SU-DHL-6 (cell line): ENCODE results near the gene ATE1.

Source experiments
- H2AFZ ChIP-seq: fragments of 200-600 bp; sonication (generic); 2 replicates; pipeline ENCODE4 v1.6.1; 2014; ENCODE audit warnings: low read depth, mild to moderate bottlenecking, moderate library complexity, mixed read lengths, antibody characterized with exemption, low read length; ENCODE audit not compliant: severe bottlenecking
- H3F3A ChIP-seq: fragments of 200-600 bp; shearing (Covaris generic); 2 replicates; pipeline ENCODE4 v1.6.0; 2016; ENCODE audit warnings: antibody characterized with exemption, mild to moderate bottlenecking; ENCODE audit not compliant: insufficient read depth
- H3K27ac ChIP-seq: fragments of 200-600 bp; sonication (generic); 2 replicates; pipeline ENCODE4 v1.5.1; 2016; ENCODE audit warnings: low read depth, mild to moderate bottlenecking, low read length, moderate library complexity, mixed read lengths
- H3K27me3 ChIP-seq: fragments of 200-600 bp; sonication (generic), shearing (Covaris generic); 2 replicates; pipeline ENCODE4 v1.6.0; 2014; ENCODE audit warnings: mild to moderate bottlenecking, low read length
- H3K36me3 ChIP-seq: fragments of 200-600 bp; sonication (generic); 2 replicates; pipeline ENCODE4 v1.6.1; 2014; ENCODE audit warnings: mild to moderate bottlenecking, low read length, mixed read lengths
- H3K4me2 ChIP-seq: fragments of 300-600, 200-600 bp; shearing (Covaris generic), sonication (generic); 2 replicates; pipeline ENCODE4 v1.6.0; 2014; ENCODE audit warnings: low read length, low read depth, mild to moderate bottlenecking; ENCODE audit not compliant: poor library complexity, severe bottlenecking
- H3K4me3 ChIP-seq: fragments of 200-600 bp; sonication (generic); 2 replicates; pipeline ENCODE4 v1.5.1; 2014; ENCODE audit warnings: antibody characterized with exemption, low read length, mild to moderate bottlenecking, mixed read lengths; ENCODE audit not compliant: insufficient read depth, poor library complexity, severe bottlenecking
- H3K79me2 ChIP-seq: fragments of 200-600 bp; sonication (generic); 2 replicates; pipeline ENCODE4 v1.6.1; 2014; ENCODE audit warnings: mild to moderate bottlenecking, low read length, moderate library complexity; ENCODE audit not compliant: insufficient read depth
- H3K9ac ChIP-seq: fragments of 200-600 bp; sonication (generic); 2 replicates; pipeline ENCODE4 v1.7.0; 2014; ENCODE audit warnings: mild to moderate bottlenecking, low read length
- H3K9me2 ChIP-seq: fragments of 200-600 bp; sonication (generic); replicated peaks from 2 replicates; pipeline ENCODE4 v1.6.1; 2014; ENCODE audit warnings: low read length; ENCODE audit not compliant: insufficient read depth
- H3K9me3 ChIP-seq: fragments of 200-600 bp; sonication (generic); 2 replicates; pipeline ENCODE4 v1.6.1; 2014; ENCODE audit warnings: low read length, mixed read lengths; ENCODE audit not compliant: insufficient read depth
- H4K20me1 ChIP-seq: fragments of 200-600 bp; sonication (generic); 2 replicates; pipeline ENCODE4 v1.6.1; 2014; ENCODE audit warnings: low read depth, mild to moderate bottlenecking, antibody characterized with exemption, low read length, moderate library complexity, mixed read lengths
- CTCF ChIP-seq: fragments of 200-600 bp; sonication (generic); IDR thresholded peaks from one replicate; pipeline ENCODE4 v1.5.1; 2017; ENCODE audit warnings: antibody characterized with exemption, mild to moderate bottlenecking, low read length, moderate library complexity; ENCODE audit not compliant: insufficient read depth, poor library complexity, severe bottlenecking
- EZH2phosphoT487 ChIP-seq: fragments of 200-600 bp; sonication (generic), shearing (Covaris generic); conservative IDR thresholded peaks from 2 replicates; pipeline ENCODE4 v1.6.1; 2018; ENCODE audit warnings: mild to moderate bottlenecking, antibody characterized with exemption, low read length, moderate library complexity, mixed read lengths

Gene ATE1

DNA sequence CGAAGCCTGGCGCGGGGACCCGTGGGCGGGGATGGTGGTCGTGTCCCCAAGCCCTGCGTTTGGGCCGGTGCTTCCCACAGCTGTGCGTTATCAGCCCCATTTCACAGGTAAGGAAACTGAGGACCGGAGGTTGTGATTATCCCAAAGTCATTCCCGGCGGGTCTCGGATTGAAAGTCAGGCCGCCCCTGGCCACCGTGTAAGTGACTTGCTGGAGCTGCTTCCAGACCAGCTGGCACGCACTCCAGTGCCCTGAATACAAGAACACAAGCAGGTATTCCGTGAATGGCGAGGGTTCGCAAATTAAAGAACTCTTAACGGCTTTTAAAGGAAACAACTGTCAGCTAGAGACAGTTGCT lies 675 bp upstream of the ATE1 start:
- no peaks in the 10 kb centered on the region for H3K36me3 ChIP-seq
- peak overlapping the region; percentile 67 for H3K4me2 ChIP-seq
- no peaks in the 10 kb centered on the region for H3K27me3 ChIP-seq
- H2AFZ ChIP-seq = peak overlapping the region; percentile 83
- peak overlapping the region; percentile 87 for H3K4me3 ChIP-seq
- peak overlapping the region; percentile 95 for H3K9ac ChIP-seq
- no peak for TF ChIP-seq CTCF
- TF ChIP-seq EZH2phosphoT487 = no peak
- no peaks in the 10 kb centered on the region for H3F3A ChIP-seq
- H3K79me2 ChIP-seq = peaks cover 25% of the 10 kb centered on the region
- no peaks in the 10 kb centered on the region for H3K9me3 ChIP-seq
- no peaks in the 10 kb centered on the region for H4K20me1 ChIP-seq
- H3K27ac ChIP-seq = peak overlapping the region; percentile 53; the same call in 1 of the 2 replicates
- no peaks in the 10 kb centered on the region for H3K9me2 ChIP-seq

GRCh38 chr10:121927318-121927840 lies 452 bp downstream of the ATE1 start:
- H3K27ac ChIP-seq = peak overlapping the region; percentile 48
- TF ChIP-seq EZH2phosphoT487 = no peak
- no peak for TF ChIP-seq CTCF
- peak overlapping the region; percentile 87 for H2AFZ ChIP-seq
- H3K4me3 ChIP-seq = peak overlapping the region; percentile 87
- peak overlapping the region; percentile 95 for H3K4me2 ChIP-seq
- H3K79me2 ChIP-seq = peaks cover 29% of the 10 kb centered on the region
- no peaks in the 10 kb centered on the region for H3F3A ChIP-seq
- H4K20me1 ChIP-seq = no peaks in the 10 kb centered on the region
- no peaks in the 10 kb centered on the region for H3K9me2 ChIP-seq
- H3K36me3 ChIP-seq = no peaks in the 10 kb centered on the region
- peak overlapping the region; percentile 95 for H3K9ac ChIP-seq
- H3K27me3 ChIP-seq = no peaks in the 10 kb centered on the region
- no peaks in the 10 kb centered on the region for H3K9me3 ChIP-seq

- Histone ChIP-seq H3F3A (no peaks in the 10 kb centered on the region), H3K9me2 (no peaks in the 10 kb centered on the region), H3K9ac (peak overlapping the region; percentile 95), H2AFZ (peak overlapping the region; percentile 87), H3K79me2 (peaks cover 29% of the 10 kb centered on the region), H3K36me3 (0 out of 2 replicates have a peak, but pooled peaks cover 2% of the 10 kb centered on the region), H3K9me3 (no peaks in the 10 kb centered on the region), H4K20me1 (no peaks in the 10 kb centered on the region), H3K4me2 (peak overlapping the region; percentile 95), H3K27me3 (no peaks in the 10 kb centered on the region), H3K27ac (peak overlapping the region; percentile 19; the same call in 1 of the 2 replicates), H3K4me3 (peak overlapping the region; percentile 87)
- TF ChIP-seq EZH2phosphoT487 (no peak), CTCF (no peak)
These were observed 1.0 kb downstream of the ATE1 start for GRCh38 chr10:121926671-121927317.
